H9 (cell line): Measurements from ENCODE around the gene DPYD. TPM values are rescaled to one million over a fixed set of nuclear protein-coding genes. Genes with fewer than 3 reads are reported as not detected.

Experiments used
- DNase-seq: peaks from one replicate; pipeline ENCODE4 v3.0.0-alpha.2; 2017
- H2AFZ ChIP-seq: one replicate; pipeline ENCODE4 v1.6.1; 2013; ENCODE audit warnings: mild to moderate bottlenecking, low read length, control low read depth, moderate library complexity
- H2AK5ac ChIP-seq: 2 replicates; pipeline ENCODE4 v1.6.1; 2013; ENCODE audit warnings: low read length, control low read depth, mixed read lengths; ENCODE audit not compliant: insufficient read length
- H2BK120ac ChIP-seq: one replicate; pipeline ENCODE4 v1.6.1; 2013; ENCODE audit warnings: low read depth, mild to moderate bottlenecking, low read length, control low read depth, inconsistent platforms; ENCODE audit not compliant: poor library complexity, severe bottlenecking
- H2BK12ac ChIP-seq: 2 replicates; pipeline ENCODE4 v1.6.1; 2013; ENCODE audit warnings: low read length, control low read depth, mixed read lengths, low read depth; ENCODE audit not compliant: insufficient read length
- H2BK15ac ChIP-seq: 2 replicates; pipeline ENCODE4 v1.6.1; 2013; ENCODE audit warnings: low read depth, low read length, control low read depth
- H2BK20ac ChIP-seq: one replicate; pipeline ENCODE4 v1.6.1; 2013; ENCODE audit warnings: low read depth, mild to moderate bottlenecking, low read length, control low read depth, inconsistent platforms; ENCODE audit not compliant: poor library complexity, severe bottlenecking
- H2BK5ac ChIP-seq: 2 replicates; pipeline ENCODE4 v1.6.1; 2013; ENCODE audit warnings: low read length, control low read depth, mixed read lengths; ENCODE audit not compliant: insufficient read length
- H3K14ac ChIP-seq: 2 replicates; pipeline ENCODE4 v1.6.1; 2013; ENCODE audit warnings: low read length, control low read depth; ENCODE audit not compliant: insufficient read depth
- H3K18ac ChIP-seq: 2 replicates; pipeline ENCODE4 v1.6.1; 2013; ENCODE audit warnings: low read depth, mild to moderate bottlenecking, mixed read lengths, low read length, control low read depth; ENCODE audit not compliant: insufficient read length
- H3K23ac ChIP-seq: 2 replicates; pipeline ENCODE4 v1.6.1; 2013; ENCODE audit warnings: low read length, control low read depth, mixed read lengths, low read depth; ENCODE audit not compliant: insufficient read length
- H3K23me2 ChIP-seq: 2 replicates; pipeline ENCODE4 v1.6.1; 2013; ENCODE audit warnings: low read depth, mild to moderate bottlenecking, mixed read lengths, low read length, control low read depth; ENCODE audit not compliant: insufficient read length, poor library complexity, severe bottlenecking
- H3K27ac ChIP-seq: 2 replicates; pipeline ENCODE4 v1.5.1; 2013; ENCODE audit warnings: low read length, control low read depth, mixed read lengths, low read depth; ENCODE audit not compliant: insufficient read length
- H3K27me3 ChIP-seq: 2 replicates; pipeline ENCODE4 v1.6.1; 2013; ENCODE audit warnings: low read length, control low read depth, inconsistent platforms; ENCODE audit not compliant: insufficient read depth
- H3K4ac ChIP-seq: 2 replicates; pipeline ENCODE4 v1.6.1; 2013; ENCODE audit warnings: low read depth, mild to moderate bottlenecking, control low read depth, inconsistent platforms, low read length, moderate library complexity
- H3K4me1 ChIP-seq: 2 replicates; pipeline ENCODE4 v1.6.1; 2013; ENCODE audit warnings: low read length, control low read depth, inconsistent platforms; ENCODE audit not compliant: insufficient read depth
- H3K4me2 ChIP-seq: 2 replicates; pipeline ENCODE4 v1.6.1; 2013; ENCODE audit warnings: low read length, control low read depth, mixed read lengths; ENCODE audit not compliant: insufficient read length, insufficient read depth
- H3K56ac ChIP-seq: 2 replicates; pipeline ENCODE4 v1.6.1; 2013; ENCODE audit warnings: low read depth, mild to moderate bottlenecking, mixed read lengths, low read length, control low read depth; ENCODE audit not compliant: insufficient read length
- H3K79me1 ChIP-seq: 2 replicates; pipeline ENCODE4 v1.6.1; 2013; ENCODE audit warnings: low read depth, mild to moderate bottlenecking, moderate library complexity, low read length, control low read depth, inconsistent platforms; ENCODE audit not compliant: insufficient read depth, poor library complexity, severe bottlenecking
- H3K79me2 ChIP-seq: 2 replicates; pipeline ENCODE4 v1.6.1; 2013; ENCODE audit warnings: low read length, control low read depth, inconsistent platforms; ENCODE audit not compliant: insufficient read depth
- H3K9ac ChIP-seq: 2 replicates; pipeline ENCODE4 v1.6.1; 2013; ENCODE audit warnings: low read length, control low read depth, mixed read lengths; ENCODE audit not compliant: insufficient read length; ENCODE audit errors: extremely low read depth
- H3K9me3 ChIP-seq: one replicate; pipeline ENCODE4 v1.6.1; 2013; ENCODE audit warnings: low read depth, low read length, inconsistent platforms; ENCODE audit not compliant: control insufficient read depth
- H3T11ph ChIP-seq: one replicate; pipeline ENCODE4 v1.6.1; 2013; ENCODE audit warnings: mild to moderate bottlenecking, low read length, control low read depth, inconsistent platforms
- H4K20me1 ChIP-seq: one replicate; pipeline ENCODE4 v1.6.1; 2013; ENCODE audit not compliant: control insufficient read depth, insufficient read length, insufficient read depth
- H4K5ac ChIP-seq: 2 replicates; pipeline ENCODE4 v1.6.1; 2013; ENCODE audit warnings: low read depth, mild to moderate bottlenecking, mixed read lengths, low read length, control low read depth; ENCODE audit not compliant: insufficient read length
- H4K8ac ChIP-seq: replicated peaks from 2 replicates; pipeline ENCODE4 v1.6.1; 2013; ENCODE audit warnings: low read length, control low read depth, mixed read lengths, low read depth; ENCODE audit not compliant: insufficient read length
- H4K91ac ChIP-seq: 2 replicates; pipeline ENCODE4 v1.6.1; 2013; ENCODE audit warnings: low read depth, mild to moderate bottlenecking, moderate library complexity, mixed read lengths, low read length, control low read depth; ENCODE audit not compliant: insufficient read length
- H3K27ac Mint-ChIP-seq, 3 experiments: 2 replicates in 2 of 3; 3 replicates in 1 of 3; pipeline ENCODE4 v1.8.0; 2020 to 2021; ENCODE audit warnings: mixed read lengths in 3 of 3, mild to moderate bottlenecking in 1 of 3, moderate library complexity in 1 of 3
- H3K27me3 Mint-ChIP-seq: 2 replicates; pipeline ENCODE4 v1.8.0; 2021; ENCODE audit warnings: low read depth, mild to moderate bottlenecking, moderate library complexity, mixed read lengths
- H3K36me3 Mint-ChIP-seq, 3 experiments: 2 replicates in 2 of 3; 3 replicates in 1 of 3; pipeline ENCODE4 v1.8.0; 2020 to 2021; ENCODE audit warnings: low read depth in 3 of 3, mixed read lengths in 3 of 3; ENCODE audit not compliant: insufficient read depth in 1 of 3
- H3K4me1 Mint-ChIP-seq, 2 experiments: 2 replicates each; pipeline ENCODE4 v1.8.0; 2020; ENCODE audit warnings: mixed read lengths in 2 of 2
- H3K4me3 Mint-ChIP-seq, 2 experiments: 2 replicates in 1 of 2; 3 replicates in 1 of 2; pipeline ENCODE4 v1.8.0; 2020 to 2021; ENCODE audit warnings: mild to moderate bottlenecking in 2 of 2, mixed read lengths in 2 of 2, moderate library complexity in 1 of 2
- H3K9me3 Mint-ChIP-seq, 2 experiments: 2 replicates in 1 of 2; 3 replicates in 1 of 2; pipeline ENCODE4 v1.8.0; 2020; ENCODE audit warnings: mild to moderate bottlenecking in 2 of 2, mixed read lengths in 2 of 2, moderate library complexity in 1 of 2
- CTCF ChIP-seq: fragments of 200-600 bp; sonication (generic); conservative IDR thresholded peaks from 3 replicates; pipeline ENCODE4 v1.8.0; 2021; ENCODE audit warnings: antibody characterized with exemption, mild to moderate bottlenecking
- WGBS: extraction: QIAGEN DNeasy Blood & Tissue Kit; methylation state at CpG from one replicate; pipeline ENCODE4 v1.1.7; 2013; ENCODE audit warnings: missing lambda C conversion rate, low lambda C conversion rate, mixed read lengths; ENCODE audit not compliant: insufficient read length; ENCODE audit errors: extremely low coverage; 5-methylcytosine and 5-hydroxymethylcytosine counted together
- total RNA-seq: library from RNA; stranded (reverse); gene quantifications from 2 replicates; pipeline ENCODE4 v1.2.1, GENCODE V29; 2021

The DPYD gene
- total RNA-seq, 1 experiment from 2014 or later: 0.37 TPM

GRCh38 chr1:97610748-97611147 is 310.1 kb downstream of the DPYD start:
- Histone ChIP-seq H3K4me1 (no peaks in the 10 kb centered on the region), H4K20me1 (no peaks in the 10 kb centered on the region), H2BK15ac (no peak overlapping the region), H4K8ac (no peak overlapping the region), H3K14ac (no peak overlapping the region), H2AFZ (no peak overlapping the region), H4K5ac (no peak overlapping the region), H4K91ac (no peak overlapping the region), H3K23me2 (no peaks in the 10 kb centered on the region), H3K18ac (no peak overlapping the region), H3K27ac (no peak overlapping the region), H3K23ac (no peak overlapping the region), H3K56ac (no peak overlapping the region), H2BK20ac (no peak overlapping the region), H3K79me1 (no peaks in the 10 kb centered on the region), H3K9ac (no peak overlapping the region), H2AK5ac (no peak overlapping the region), H2BK5ac (no peak overlapping the region), H3T11ph (no peak overlapping the region), H2BK120ac (no peak overlapping the region), H3K4ac (no peak overlapping the region), H3K27me3 (no peaks in the 10 kb centered on the region), H3K4me2 (no peak overlapping the region), H2BK12ac (no peak overlapping the region), H3K9me3 (no peaks in the 10 kb centered on the region), H3K79me2 (no peaks in the 10 kb centered on the region)
- H3K9me3 Mint-ChIP-seq: no peaks in the 10 kb centered on the region; a peak in 1 of 5 replicates
- no peaks in the 10 kb centered on the region for H3K4me1 Mint-ChIP-seq
- H3K27ac Mint-ChIP-seq: no peak overlapping the region
- peaks cover 0 to 5% (median 0%) of the 10 kb centered on the region in 3 experiments; a peak in 1 of 7 replicates for H3K36me3 Mint-ChIP-seq
- WGBS: no CpG with 5 or more reads among the region's 3 CpGs
- H3K4me3 Mint-ChIP-seq: no peak overlapping the region
- no peak for TF ChIP-seq CTCF
- DNase-seq: no peak
- H3K27me3 Mint-ChIP-seq: no peaks in the 10 kb centered on the region; the same call in 1 of the 2 replicates
